ENCODE data around the gene NEUROG2.

The NEUROG2 gene

GRCh38 chr4:112521123-112522023, 5.4 kb upstream of the NEUROG2 start:
- DNase-seq, result no peak

- DNase-seq, result no peak
Measured at GRCh38 chr4:112520598-112521122, 4.7 kb upstream of the NEUROG2 start.

- no peak for DNase-seq
Measured at GRCh38 chr4:112519689-112520597, 4.0 kb upstream of the NEUROG2 start.

- DNase-seq, result no peak
Measured at GRCh38 chr4:112518675-112519074, 2.7 kb upstream of the NEUROG2 start.

- no peak for DNase-seq
Measured at GRCh38 chr4:112517911-112518310, 1.9 kb upstream of the NEUROG2 start.

GRCh38 chr4:112517067-112517634, 1.2 kb upstream of the NEUROG2 start:
- no peak for DNase-seq

GRCh38 chr4:112516471-112517066, 589 bp upstream of the NEUROG2 start:
- DNase-seq, result no peak

- peak in 2 of 51 donors; percentile 12 for DNase-seq
Measured at GRCh38 chr4:112515198-112516065, 548 bp downstream of the NEUROG2 start.

GRCh38 chr4:112514647-112515197, 1.3 kb downstream of the NEUROG2 start:
- no peak for DNase-seq

GRCh38 chr4:112513971-112514646, 1.9 kb downstream of the NEUROG2 start:
- no peak for DNase-seq

GRCh38 chr4:112511803-112512118, 4.2 kb downstream of the NEUROG2 start:
- DNase-seq, result no peak

- no peak for DNase-seq
Measured at GRCh38 chr4:112511093-112511802, 4.7 kb downstream of the NEUROG2 start.

- no peak for DNase-seq
Measured at GRCh38 chr4:112510291-112511092, 5.5 kb downstream of the NEUROG2 start.

GRCh38 chr4:112509243-112510141, 6.5 kb downstream of the NEUROG2 start:
- DNase-seq, result no peak

- no peak for DNase-seq
Measured at GRCh38 chr4:112508356-112508755, 7.6 kb downstream of the NEUROG2 start.

GRCh38 chr4:112504807-112505206, 11.2 kb downstream of the NEUROG2 start:
- DNase-seq, result no peak

GRCh38 chr4:112502871-112503270, 13.1 kb downstream of the NEUROG2 start:
- DNase-seq, result no peak

Measured in hypothalamus (tissue), 51 donors.